ENCODE data around the gene DTNB.

DTNB gene

DNA sequence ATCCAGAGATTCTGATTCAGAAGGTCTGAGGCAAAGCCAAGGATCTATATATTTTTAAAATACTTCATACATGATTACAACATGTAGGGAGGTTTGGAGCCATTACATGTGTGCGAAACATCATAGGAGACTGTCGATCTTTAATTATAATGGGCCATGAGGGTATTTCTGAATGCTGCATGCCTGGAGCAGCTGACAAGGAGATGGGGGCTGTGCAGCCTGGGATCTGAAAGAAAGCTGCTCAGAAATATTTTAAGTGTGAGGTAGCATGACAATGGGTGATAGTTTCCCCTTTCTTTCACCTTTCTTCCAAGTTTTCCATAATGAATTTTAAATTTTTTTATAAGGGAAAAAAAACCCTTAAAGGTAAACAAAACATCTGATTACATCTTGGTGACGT, 229.6 kb downstream of the DTNB start:
- no peak overlapping the region for H3K4me3 ChIP-seq (replicated peaks; ENCODE audit: insufficient read depth, low read length)
- TF ChIP-seq, protein P1, sequence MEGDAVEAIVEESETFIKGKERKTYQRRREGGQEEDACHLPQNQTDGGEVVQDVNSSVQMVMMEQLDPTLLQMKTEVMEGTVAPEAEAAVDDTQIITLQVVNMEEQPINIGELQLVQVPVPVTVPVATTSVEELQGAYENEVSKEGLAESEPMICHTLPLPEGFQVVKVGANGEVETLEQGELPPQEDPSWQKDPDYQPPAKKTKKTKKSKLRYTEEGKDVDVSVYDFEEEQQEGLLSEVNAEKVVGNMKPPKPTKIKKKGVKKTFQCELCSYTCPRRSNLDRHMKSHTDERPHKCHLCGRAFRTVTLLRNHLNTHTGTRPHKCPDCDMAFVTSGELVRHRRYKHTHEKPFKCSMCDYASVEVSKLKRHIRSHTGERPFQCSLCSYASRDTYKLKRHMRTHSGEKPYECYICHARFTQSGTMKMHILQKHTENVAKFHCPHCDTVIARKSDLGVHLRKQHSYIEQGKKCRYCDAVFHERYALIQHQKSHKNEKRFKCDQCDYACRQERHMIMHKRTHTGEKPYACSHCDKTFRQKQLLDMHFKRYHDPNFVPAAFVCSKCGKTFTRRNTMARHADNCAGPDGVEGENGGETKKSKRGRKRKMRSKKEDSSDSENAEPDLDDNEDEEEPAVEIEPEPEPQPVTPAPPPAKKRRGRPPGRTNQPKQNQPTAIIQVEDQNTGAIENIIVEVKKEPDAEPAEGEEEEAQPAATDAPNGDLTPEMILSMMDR (IDR thresholded peaks at IDR 0.05; ENCODE audit: insufficient read depth, low read length), result no peak
- TF ChIP-seq SPI1 (IDR thresholded peaks at IDR 0.05; ENCODE audit: borderline replicate concordance, low read depth) (no peak), GABPA (IDR thresholded peaks at IDR 0.05; ENCODE audit: low read depth) (no peak), POLR2AphosphoS5 (IDR thresholded peaks at IDR 0.05; ENCODE audit: low read depth) (no peak)
- TF ChIP-seq, protein P2, sequence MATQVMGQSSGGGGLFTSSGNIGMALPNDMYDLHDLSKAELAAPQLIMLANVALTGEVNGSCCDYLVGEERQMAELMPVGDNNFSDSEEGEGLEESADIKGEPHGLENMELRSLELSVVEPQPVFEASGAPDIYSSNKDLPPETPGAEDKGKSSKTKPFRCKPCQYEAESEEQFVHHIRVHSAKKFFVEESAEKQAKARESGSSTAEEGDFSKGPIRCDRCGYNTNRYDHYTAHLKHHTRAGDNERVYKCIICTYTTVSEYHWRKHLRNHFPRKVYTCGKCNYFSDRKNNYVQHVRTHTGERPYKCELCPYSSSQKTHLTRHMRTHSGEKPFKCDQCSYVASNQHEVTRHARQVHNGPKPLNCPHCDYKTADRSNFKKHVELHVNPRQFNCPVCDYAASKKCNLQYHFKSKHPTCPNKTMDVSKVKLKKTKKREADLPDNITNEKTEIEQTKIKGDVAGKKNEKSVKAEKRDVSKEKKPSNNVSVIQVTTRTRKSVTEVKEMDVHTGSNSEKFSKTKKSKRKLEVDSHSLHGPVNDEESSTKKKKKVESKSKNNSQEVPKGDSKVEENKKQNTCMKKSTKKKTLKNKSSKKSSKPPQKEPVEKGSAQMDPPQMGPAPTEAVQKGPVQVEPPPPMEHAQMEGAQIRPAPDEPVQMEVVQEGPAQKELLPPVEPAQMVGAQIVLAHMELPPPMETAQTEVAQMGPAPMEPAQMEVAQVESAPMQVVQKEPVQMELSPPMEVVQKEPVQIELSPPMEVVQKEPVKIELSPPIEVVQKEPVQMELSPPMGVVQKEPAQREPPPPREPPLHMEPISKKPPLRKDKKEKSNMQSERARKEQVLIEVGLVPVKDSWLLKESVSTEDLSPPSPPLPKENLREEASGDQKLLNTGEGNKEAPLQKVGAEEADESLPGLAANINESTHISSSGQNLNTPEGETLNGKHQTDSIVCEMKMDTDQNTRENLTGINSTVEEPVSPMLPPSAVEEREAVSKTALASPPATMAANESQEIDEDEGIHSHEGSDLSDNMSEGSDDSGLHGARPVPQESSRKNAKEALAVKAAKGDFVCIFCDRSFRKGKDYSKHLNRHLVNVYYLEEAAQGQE (IDR thresholded peaks at IDR 0.05; ENCODE audit: insufficient replicate concordance, low read depth), result no peak
- DNase-seq (ENCODE audit: low read depth in 1 of 2, low spot score in 1 of 2), result no peak
- H3K27me3 ChIP-seq (ENCODE audit: insufficient read depth, poor library complexity, severe bottlenecking), result no peaks in the 10 kb centered on the region
- no peak overlapping the region for H3K27ac ChIP-seq (replicated peaks)

DNA sequence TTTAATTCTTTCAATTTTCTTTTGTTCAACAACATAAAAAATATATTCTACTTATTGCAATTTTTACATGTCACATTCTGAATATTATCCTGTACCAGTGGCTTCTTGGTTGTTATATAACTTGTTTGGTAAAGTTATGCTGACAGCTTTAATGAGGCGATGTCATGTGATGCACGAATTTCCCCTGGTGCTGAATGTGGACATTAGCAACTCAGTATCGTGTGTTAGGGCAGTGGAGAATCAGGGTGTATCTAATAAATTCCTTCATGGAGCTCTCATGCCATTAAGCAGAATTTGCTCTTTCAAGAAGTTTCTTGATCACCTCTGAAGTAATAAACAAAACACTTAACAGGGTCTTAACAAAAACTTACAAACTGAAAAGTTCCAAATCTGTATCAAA, 232.0 kb downstream of the DTNB start:
- Histone ChIP-seq H3K27me3 (ENCODE audit: insufficient read depth, poor library complexity, severe bottlenecking) (no peaks in the 10 kb centered on the region), H3K4me3 (replicated peaks; ENCODE audit: insufficient read depth, low read length) (no peak overlapping the region), H3K27ac (replicated peaks) (no peak overlapping the region)
- DNase-seq (ENCODE audit: low read depth in 1 of 2, low spot score in 1 of 2), result no peak
- TF ChIP-seq, protein P2 (IDR thresholded peaks at IDR 0.05; ENCODE audit: insufficient replicate concordance, low read depth), result no peak
- TF ChIP-seq POLR2AphosphoS5 (IDR thresholded peaks at IDR 0.05; ENCODE audit: low read depth) (no peak), SPI1 (IDR thresholded peaks at IDR 0.05; ENCODE audit: borderline replicate concordance, low read depth) (no peak), GABPA (IDR thresholded peaks at IDR 0.05; ENCODE audit: low read depth) (no peak)
- TF ChIP-seq, protein P1 (IDR thresholded peaks at IDR 0.05; ENCODE audit: insufficient read depth, low read length), result no peak

DNA sequence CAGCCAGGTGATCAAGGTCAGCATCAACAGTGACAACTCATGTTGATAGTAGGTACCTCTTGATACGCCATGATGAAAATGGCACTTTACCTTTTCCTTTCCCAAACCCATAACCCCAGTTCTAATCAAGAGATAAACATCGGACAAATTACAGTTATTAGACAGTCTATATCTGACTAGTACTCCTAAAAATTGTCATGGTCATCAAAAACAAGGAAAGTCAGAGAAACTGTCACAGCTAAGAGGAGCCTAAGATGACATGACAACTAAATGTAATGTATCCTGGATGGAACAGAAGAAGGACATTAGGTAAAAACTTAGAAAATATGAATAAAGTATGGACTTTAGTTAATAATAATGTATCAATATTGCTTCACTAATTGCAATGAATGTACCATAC, 234.6 kb downstream of the DTNB start:
- TF ChIP-seq, protein P1 (IDR thresholded peaks at IDR 0.05; ENCODE audit: insufficient read depth, low read length), result no peak
- TF ChIP-seq SPI1 (IDR thresholded peaks at IDR 0.05; ENCODE audit: borderline replicate concordance, low read depth) (no peak), POLR2AphosphoS5 (IDR thresholded peaks at IDR 0.05; ENCODE audit: low read depth) (no peak), GABPA (IDR thresholded peaks at IDR 0.05; ENCODE audit: low read depth) (no peak)
- TF ChIP-seq, protein P2 (IDR thresholded peaks at IDR 0.05; ENCODE audit: insufficient replicate concordance, low read depth), result no peak
- H3K4me3 ChIP-seq (replicated peaks; ENCODE audit: insufficient read depth, low read length), result no peak overlapping the region
- DNase-seq (ENCODE audit: low read depth in 1 of 2, low spot score in 1 of 2), result no peak
- no peak overlapping the region for H3K27ac ChIP-seq (replicated peaks)
- no peaks in the 10 kb centered on the region for H3K27me3 ChIP-seq (ENCODE audit: insufficient read depth, poor library complexity, severe bottlenecking)
